ENCODE results near the gene HEPACAM2.

HEPACAM2 gene

GRCh38 chr7:93249491-93250148 lies 23.4 kb upstream of the HEPACAM2 start:
- Histone ChIP-seq H2BK15ac (ENCODE audit: low read depth, poor library complexity, severe bottlenecking) (no peak overlapping the region), H3K4me2 (ENCODE audit: low read length, poor library complexity, severe bottlenecking) (no peak overlapping the region), H2BK120ac (ENCODE audit: low read depth, low read length) (no peak overlapping the region), H2BK12ac (ENCODE audit: low read length in 2 of 2) (no peak overlapping the region), H3K23ac (ENCODE audit: low read length in 2 of 2) (no peak overlapping the region), H3K9me3 (ENCODE audit: control insufficient read depth, low read length) (no peaks in the 10 kb centered on the region), H3K27me3 (ENCODE audit: control insufficient read depth in 1 of 2, insufficient read depth in 1 of 2, low read length in 2 of 2) (no peaks in the 10 kb centered on the region), H2AFZ (ENCODE audit: low read depth, low read length) (no peak overlapping the region), H3K36me3 (ENCODE audit: control insufficient read depth in 1 of 2, insufficient read depth in 2 of 2, low read depth in 1 of 2, low read length in 2 of 2) (no peaks in the 10 kb centered on the region), H4K8ac (ENCODE audit: low read length) (no peak overlapping the region), H3K18ac (ENCODE audit: low read depth in 1 of 2, low read length in 2 of 2) (no peak overlapping the region), H3K4ac (ENCODE audit: low read depth in 1 of 2, low read length in 2 of 2) (no peak overlapping the region), H3K4me3 (ENCODE audit: insufficient read depth in 1 of 2, low read depth in 1 of 2, low read length in 2 of 2) (no peak overlapping the region), H3K14ac (ENCODE audit: low read length in 2 of 2) (no peak overlapping the region), H3K79me1 (replicated peaks; ENCODE audit: low read length, poor library complexity, severe bottlenecking) (peaks cover 10% of the 10 kb centered on the region), H3K27ac (ENCODE audit: low read length, poor library complexity, severe bottlenecking) (no peak overlapping the region), H4K91ac (ENCODE audit: low read length) (no peak overlapping the region), H2BK5ac (ENCODE audit: low read depth, low read length, poor library complexity, severe bottlenecking) (no peak overlapping the region), H3K9ac (ENCODE audit: low read length) (no peak overlapping the region), H2AK5ac (ENCODE audit: low read length, severe bottlenecking) (no peak overlapping the region), H3K4me1 (ENCODE audit: control insufficient read depth, insufficient read depth, low read depth, low read length) (no peaks in the 10 kb centered on the region)
- WGBS: 51% methylated on average over 4 of the region's 5 CpGs
- DNase-seq: peak; percentile 27

GRCh38 chr7:93245525-93246432 lies 19.5 kb upstream of the HEPACAM2 start:
- Histone ChIP-seq H3K9me3 (ENCODE audit: control insufficient read depth, low read length) (no peaks in the 10 kb centered on the region), H3K23ac (ENCODE audit: low read length in 2 of 2) (no peak overlapping the region), H3K36me3 (ENCODE audit: control insufficient read depth in 1 of 2, insufficient read depth in 2 of 2, low read depth in 1 of 2, low read length in 2 of 2) (no peaks in the 10 kb centered on the region), H3K27me3 (ENCODE audit: control insufficient read depth in 1 of 2, insufficient read depth in 1 of 2, low read length in 2 of 2) (no peaks in the 10 kb centered on the region), H3K27ac (ENCODE audit: low read length, poor library complexity, severe bottlenecking) (no peak overlapping the region), H3K4me3 (ENCODE audit: insufficient read depth in 1 of 2, low read depth in 1 of 2, low read length in 2 of 2) (no peak overlapping the region), H2BK120ac (ENCODE audit: low read depth, low read length) (no peak overlapping the region), H3K9ac (ENCODE audit: low read length) (peak overlapping the region; percentile 68), H3K18ac (ENCODE audit: low read depth in 1 of 2, low read length in 2 of 2) (no peak overlapping the region), H2AFZ (ENCODE audit: low read depth, low read length) (no peak overlapping the region), H2BK12ac (ENCODE audit: low read length in 2 of 2) (no peak overlapping the region), H2BK5ac (ENCODE audit: low read depth, low read length, poor library complexity, severe bottlenecking) (no peak overlapping the region), H3K4me2 (ENCODE audit: low read length, poor library complexity, severe bottlenecking) (no peak overlapping the region), H3K79me1 (replicated peaks; ENCODE audit: low read length, poor library complexity, severe bottlenecking) (peaks cover 11% of the 10 kb centered on the region), H4K8ac (ENCODE audit: low read length) (no peak overlapping the region), H2BK15ac (ENCODE audit: low read depth, poor library complexity, severe bottlenecking) (no peak overlapping the region), H3K14ac (ENCODE audit: low read length in 2 of 2) (no peak overlapping the region), H4K91ac (ENCODE audit: low read length) (no peak overlapping the region), H3K4ac (ENCODE audit: low read depth in 1 of 2, low read length in 2 of 2) (no peak overlapping the region), H3K4me1 (ENCODE audit: control insufficient read depth, insufficient read depth, low read depth, low read length) (no peaks in the 10 kb centered on the region), H2AK5ac (ENCODE audit: low read length, severe bottlenecking) (no peak overlapping the region)
- WGBS: 58% methylated on average over 7 of the region's 9 CpGs
- DNase-seq: peak; percentile 48

GRCh38 chr7:93242106-93242505 lies 15.8 kb upstream of the HEPACAM2 start:
- Histone ChIP-seq H3K4me3 (ENCODE audit: insufficient read depth in 1 of 2, low read depth in 1 of 2, low read length in 2 of 2) (no peak overlapping the region), H3K4ac (ENCODE audit: low read depth in 1 of 2, low read length in 2 of 2) (no peak overlapping the region), H2BK15ac (ENCODE audit: low read depth, poor library complexity, severe bottlenecking) (no peak overlapping the region), H3K4me1 (ENCODE audit: control insufficient read depth, insufficient read depth, low read depth, low read length) (no peaks in the 10 kb centered on the region), H2AK5ac (ENCODE audit: low read length, severe bottlenecking) (no peak overlapping the region), H3K27ac (ENCODE audit: low read length, poor library complexity, severe bottlenecking) (no peak overlapping the region), H3K23ac (ENCODE audit: low read length in 2 of 2) (no peak overlapping the region), H3K27me3 (ENCODE audit: control insufficient read depth in 1 of 2, insufficient read depth in 1 of 2, low read length in 2 of 2) (no peaks in the 10 kb centered on the region), H2BK120ac (ENCODE audit: low read depth, low read length) (no peak overlapping the region), H3K4me2 (ENCODE audit: low read length, poor library complexity, severe bottlenecking) (no peak overlapping the region), H2AFZ (ENCODE audit: low read depth, low read length) (no peak overlapping the region), H4K8ac (ENCODE audit: low read length) (no peak overlapping the region), H3K79me1 (replicated peaks; ENCODE audit: low read length, poor library complexity, severe bottlenecking) (peaks cover 17% of the 10 kb centered on the region), H3K9me3 (ENCODE audit: control insufficient read depth, low read length) (no peaks in the 10 kb centered on the region), H2BK5ac (ENCODE audit: low read depth, low read length, poor library complexity, severe bottlenecking) (no peak overlapping the region), H3K18ac (ENCODE audit: low read depth in 1 of 2, low read length in 2 of 2) (no peak overlapping the region), H3K36me3 (ENCODE audit: control insufficient read depth in 1 of 2, insufficient read depth in 2 of 2, low read depth in 1 of 2, low read length in 2 of 2) (no peaks in the 10 kb centered on the region), H4K91ac (ENCODE audit: low read length) (no peak overlapping the region), H3K14ac (ENCODE audit: low read length in 2 of 2) (no peak overlapping the region), H3K9ac (ENCODE audit: low read length) (no peak overlapping the region), H2BK12ac (ENCODE audit: low read length in 2 of 2) (no peak overlapping the region)
- no CpG with 5 or more reads among the region's 3 CpGs for WGBS
- no peak for DNase-seq

- Histone ChIP-seq H3K9me3 (ENCODE audit: control insufficient read depth, low read length) (no peaks in the 10 kb centered on the region), H3K27ac (ENCODE audit: low read length, poor library complexity, severe bottlenecking) (no peak overlapping the region), H3K4ac (ENCODE audit: low read depth in 1 of 2, low read length in 2 of 2) (no peak overlapping the region), H3K4me1 (ENCODE audit: control insufficient read depth, insufficient read depth, low read depth, low read length) (no peaks in the 10 kb centered on the region), H2BK15ac (ENCODE audit: low read depth, poor library complexity, severe bottlenecking) (no peak overlapping the region), H3K79me1 (replicated peaks; ENCODE audit: low read length, poor library complexity, severe bottlenecking) (peaks cover 22% of the 10 kb centered on the region), H4K8ac (ENCODE audit: low read length) (no peak overlapping the region), H3K14ac (ENCODE audit: low read length in 2 of 2) (no peak overlapping the region), H4K91ac (ENCODE audit: low read length) (no peak overlapping the region), H2BK12ac (ENCODE audit: low read length in 2 of 2) (no peak overlapping the region), H3K4me3 (ENCODE audit: insufficient read depth in 1 of 2, low read depth in 1 of 2, low read length in 2 of 2) (no peak overlapping the region), H2AFZ (ENCODE audit: low read depth, low read length) (no peak overlapping the region), H3K9ac (ENCODE audit: low read length) (no peak overlapping the region), H3K18ac (ENCODE audit: low read depth in 1 of 2, low read length in 2 of 2) (no peak overlapping the region), H2BK120ac (ENCODE audit: low read depth, low read length) (no peak overlapping the region), H3K36me3 (ENCODE audit: control insufficient read depth in 1 of 2, insufficient read depth in 2 of 2, low read depth in 1 of 2, low read length in 2 of 2) (no peaks in the 10 kb centered on the region), H2AK5ac (ENCODE audit: low read length, severe bottlenecking) (no peak overlapping the region), H2BK5ac (ENCODE audit: low read depth, low read length, poor library complexity, severe bottlenecking) (no peak overlapping the region), H3K4me2 (ENCODE audit: low read length, poor library complexity, severe bottlenecking) (no peak overlapping the region), H3K27me3 (ENCODE audit: control insufficient read depth in 1 of 2, insufficient read depth in 1 of 2, low read length in 2 of 2) (no peaks in the 10 kb centered on the region), H3K23ac (ENCODE audit: low read length in 2 of 2) (no peak overlapping the region)
- no peak for DNase-seq
- 94% methylated on average over 3 of the region's 4 CpGs for WGBS
These were observed 13.6 kb upstream of the HEPACAM2 start for GRCh38 chr7:93239824-93240223.

Data from mesenchymal stem cell (in vitro differentiated cells and primary cell).